GM21737 (cell line): ENCODE results near the gene USP14.

ENCODE experiments used
- ATAC-seq: cut with Tn5 transposase; IDR thresholded peaks from one replicate; pipeline ENCODE4 v1.9.1; 2021; ENCODE audit warnings: mild to moderate bottlenecking, moderate library complexity; ENCODE audit not compliant: unreplicated experiment

USP14 gene

DNA sequence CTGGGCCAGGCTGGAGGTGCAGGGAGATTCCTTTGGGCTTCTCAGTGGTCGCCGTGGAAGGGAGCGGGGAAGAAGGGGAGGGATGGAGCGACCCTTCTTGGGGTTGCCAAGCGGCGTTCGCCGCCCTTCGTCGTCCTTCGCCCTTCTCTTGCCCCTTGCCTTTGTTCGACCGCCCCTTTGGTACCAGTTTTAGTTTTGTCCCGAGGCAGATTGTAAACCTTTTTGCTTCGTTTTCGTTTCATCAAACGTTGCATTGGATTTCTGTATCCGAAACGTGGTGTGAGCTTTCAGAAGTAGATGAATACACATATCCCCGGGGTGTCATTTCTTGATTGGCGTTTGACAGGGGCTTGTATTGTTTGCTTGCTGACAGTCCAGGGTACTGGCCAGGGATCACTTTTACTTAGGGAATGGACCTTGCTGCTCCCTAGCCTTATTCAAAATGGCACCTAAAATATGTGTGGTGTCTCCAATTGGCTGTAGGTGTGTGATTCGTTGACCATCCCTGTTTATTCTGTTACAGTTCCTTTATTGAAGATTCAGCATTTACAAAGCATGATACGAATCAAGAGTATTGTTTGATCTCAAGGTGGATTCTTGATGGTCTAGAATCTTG lies 788 bp downstream of the USP14 start:
- ATAC-seq: no peak

DNA sequence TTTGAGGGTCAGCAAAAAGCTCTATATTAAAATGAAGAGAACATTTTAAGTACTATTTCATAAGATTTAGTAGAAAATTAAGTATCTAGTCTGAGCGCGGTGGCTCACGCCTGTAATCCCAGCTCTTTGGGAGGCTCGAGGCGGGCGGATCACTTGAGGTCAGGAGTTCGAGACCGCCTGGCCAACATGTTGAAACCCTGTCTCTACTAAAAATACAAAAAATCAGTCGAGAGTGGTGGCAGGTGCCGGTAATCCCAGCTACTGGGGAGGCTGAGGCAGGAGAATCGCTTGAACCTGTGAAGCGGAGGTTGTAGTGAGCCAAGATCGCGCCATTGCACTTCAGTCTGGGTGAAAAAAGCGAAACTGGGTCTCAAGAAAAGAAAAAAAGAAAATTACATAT lies 1.6 kb downstream of the USP14 start:
- no peak for ATAC-seq

DNA sequence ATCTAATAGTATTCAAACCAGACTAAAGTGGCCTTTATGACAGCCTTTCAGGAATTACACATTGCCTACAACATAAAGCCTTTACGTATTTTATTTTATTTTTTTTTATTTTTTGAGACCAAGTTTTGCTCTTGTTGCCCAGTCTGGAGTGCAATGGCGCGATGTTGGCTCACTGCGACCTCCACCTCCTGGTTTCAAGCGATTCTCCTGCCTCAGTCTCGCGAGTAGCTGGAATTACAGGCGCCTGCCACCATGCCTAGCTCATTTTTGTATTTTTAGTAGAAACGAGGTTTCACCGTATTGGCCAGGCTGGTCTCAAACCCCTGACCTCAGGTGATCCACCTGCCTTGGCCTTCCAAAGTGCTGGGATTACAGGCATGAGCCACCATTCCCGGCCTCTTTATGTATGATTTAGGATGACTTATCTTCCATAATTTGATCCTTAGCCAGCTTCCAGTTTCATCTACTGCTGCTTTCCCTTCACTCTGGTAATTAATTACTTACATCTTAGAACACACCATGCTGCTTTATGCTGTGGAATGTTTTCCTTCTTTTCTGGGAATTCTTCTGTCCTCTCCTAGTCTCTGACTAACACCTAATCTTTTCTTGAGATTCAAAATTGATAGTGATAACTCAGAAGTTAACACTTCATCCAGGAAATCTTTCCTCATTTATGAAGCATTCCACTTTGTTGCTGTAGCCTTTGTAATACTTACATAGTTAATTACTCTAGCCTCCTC lies 2.6 kb downstream of the USP14 start:
- no peak for ATAC-seq

DNA sequence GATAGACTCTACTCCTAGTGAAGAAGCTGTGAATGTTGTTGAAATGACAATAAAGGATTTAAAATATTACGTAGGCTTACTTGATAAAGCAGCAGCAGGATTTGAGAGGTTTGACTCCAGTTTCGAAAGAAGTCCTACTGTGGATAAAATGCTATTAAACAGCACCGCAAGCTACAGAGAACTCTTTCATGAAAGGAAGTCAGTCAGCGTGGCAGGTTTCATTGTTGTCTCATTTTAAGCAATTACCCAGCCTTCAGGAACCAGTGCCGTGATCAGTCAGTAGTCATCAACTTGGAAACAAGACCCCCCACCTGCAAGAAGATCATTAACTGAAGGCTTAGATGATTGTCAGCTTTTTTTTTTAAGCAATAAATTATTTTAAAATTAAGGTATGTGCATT lies 14.0 kb downstream of the USP14 start:
- no peak for ATAC-seq

DNA sequence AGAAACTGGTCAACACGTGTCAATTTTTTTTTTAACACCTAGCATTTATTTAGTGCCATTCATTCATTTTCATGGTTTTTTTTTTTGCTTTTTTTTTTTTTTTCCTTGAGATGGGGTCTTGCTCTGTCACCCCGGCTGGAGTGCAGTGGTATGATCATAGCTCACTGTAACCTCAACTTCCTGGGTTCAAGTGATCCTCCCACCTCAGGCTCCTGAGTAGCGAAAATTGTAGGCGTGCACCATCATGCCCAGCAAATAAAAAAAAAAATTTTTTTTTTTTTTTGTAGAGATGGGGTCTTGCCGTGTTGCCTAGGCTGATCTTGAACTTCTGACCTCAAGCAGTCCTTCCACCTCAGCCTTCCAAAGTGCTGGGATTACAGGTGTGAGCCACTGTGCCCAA lies 21.1 kb downstream of the USP14 start:
- ATAC-seq: no peak

DNA sequence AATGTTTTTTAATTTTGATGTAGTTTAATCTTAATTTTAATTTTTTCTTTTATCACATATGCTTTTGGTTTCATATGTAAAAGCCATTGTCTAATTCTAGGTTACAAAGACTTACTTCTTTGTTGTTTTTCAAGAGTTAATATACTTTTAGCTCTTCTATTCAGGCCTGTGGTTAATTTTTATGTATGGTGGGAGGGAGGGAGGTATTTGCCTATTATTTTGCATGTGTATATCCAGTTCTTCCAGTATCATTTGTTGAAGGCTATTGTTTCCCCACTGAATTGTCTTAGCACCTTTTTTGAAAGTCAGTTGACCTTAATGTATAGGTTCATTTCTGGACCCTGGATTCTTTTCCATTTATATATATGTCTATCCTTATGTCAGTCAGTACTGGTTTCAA lies 23.4 kb downstream of the USP14 start:
- ATAC-seq: no peak

DNA sequence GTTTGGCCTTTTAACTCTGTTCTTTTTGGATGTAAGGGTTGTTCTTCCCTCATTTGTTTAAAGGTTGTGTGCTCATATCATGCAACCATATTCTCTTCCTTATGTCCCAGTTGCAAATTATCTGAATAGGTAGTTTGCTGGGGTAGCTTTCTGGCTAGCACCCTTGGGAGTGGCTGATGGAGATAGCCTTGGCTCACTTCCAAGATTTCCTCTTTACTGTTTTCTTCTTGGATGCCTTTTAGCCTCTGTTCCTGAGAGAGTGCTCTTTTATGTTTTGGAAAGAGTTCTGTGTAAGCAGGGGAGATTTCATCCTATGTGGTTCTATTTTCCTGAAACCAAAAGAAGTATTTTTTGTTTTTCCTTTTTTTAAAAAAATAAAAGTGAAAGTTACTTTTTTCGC lies 25.4 kb downstream of the USP14 start:
- no peak for ATAC-seq

DNA sequence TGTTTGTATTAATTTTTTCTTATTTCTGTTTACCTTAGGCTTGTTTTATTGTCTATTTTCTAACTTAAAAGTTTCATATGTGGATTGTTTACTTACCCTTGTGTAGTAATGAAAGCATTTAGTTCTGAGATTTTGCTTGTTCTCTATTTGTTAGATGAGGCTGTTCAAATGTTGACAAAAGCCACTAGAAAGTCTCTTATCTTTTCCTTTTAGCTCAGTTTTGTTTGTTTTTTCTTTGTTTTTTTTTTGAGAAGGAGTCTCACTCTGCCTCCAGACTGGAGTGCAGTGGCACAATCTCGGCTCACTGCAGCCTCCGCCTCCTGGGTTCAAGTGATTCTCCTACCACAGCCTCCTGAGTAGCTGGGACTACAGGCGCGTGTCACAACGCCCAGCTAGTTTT lies 30.9 kb downstream of the USP14 start:
- no peak for ATAC-seq

DNA sequence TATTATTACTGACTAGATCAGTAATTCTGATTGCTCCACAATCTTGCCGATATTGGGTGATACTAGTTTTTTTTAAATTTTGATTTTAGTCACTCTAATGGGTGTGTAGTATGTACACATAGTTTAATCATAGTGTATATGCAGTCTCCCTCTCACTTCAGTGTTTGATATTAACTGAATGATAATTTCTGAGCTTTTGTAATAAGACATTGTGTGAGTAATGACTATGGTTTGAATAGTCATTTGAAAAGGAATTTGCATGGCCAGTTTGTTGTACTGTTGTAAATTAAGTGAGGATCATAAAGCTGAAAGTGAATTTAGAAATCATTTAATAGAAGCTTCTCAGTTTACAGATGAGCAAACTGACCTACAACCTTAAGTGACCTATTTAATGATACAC lies 33.4 kb downstream of the USP14 start:
- ATAC-seq: no peak

DNA sequence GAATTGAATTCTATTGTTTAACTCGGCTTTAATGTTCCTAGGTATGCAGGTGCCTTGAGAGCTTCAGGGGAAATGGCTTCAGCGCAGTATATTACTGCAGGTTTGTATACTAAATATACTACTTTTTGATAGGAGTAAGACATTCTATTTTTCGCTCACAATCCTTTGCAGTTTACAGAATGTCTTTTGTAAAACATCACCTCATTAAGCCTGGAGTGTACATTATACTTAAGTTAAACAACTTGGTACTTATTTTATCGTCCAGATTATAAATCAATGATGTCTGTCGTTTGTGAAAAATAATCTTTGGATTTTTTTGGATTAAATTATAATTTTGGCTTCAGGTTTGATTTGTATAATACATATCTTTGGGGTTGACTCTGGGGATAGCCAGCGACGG lies 34.4 kb downstream of the USP14 start:
- ATAC-seq: no peak

DNA sequence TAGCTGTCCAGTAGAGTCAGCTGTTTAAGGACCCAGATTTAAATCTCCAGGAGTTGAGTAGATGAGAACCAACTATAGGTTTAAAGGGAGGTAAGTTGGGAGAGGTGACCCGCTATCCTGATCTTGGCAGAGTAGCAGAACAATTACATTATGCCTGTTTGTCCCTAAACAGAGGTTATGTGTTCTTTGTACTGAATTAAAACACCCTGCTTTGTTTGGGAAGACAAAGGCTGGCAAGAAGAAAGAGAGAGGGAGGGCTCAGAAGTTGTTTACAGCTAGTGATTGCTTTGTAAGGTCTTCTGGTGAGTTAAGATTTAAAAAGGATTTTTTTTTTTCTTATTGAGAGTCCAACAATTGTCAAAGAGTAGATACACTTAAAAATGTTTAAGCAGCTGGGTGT lies 37.3 kb downstream of the USP14 start:
- no peak for ATAC-seq

DNA sequence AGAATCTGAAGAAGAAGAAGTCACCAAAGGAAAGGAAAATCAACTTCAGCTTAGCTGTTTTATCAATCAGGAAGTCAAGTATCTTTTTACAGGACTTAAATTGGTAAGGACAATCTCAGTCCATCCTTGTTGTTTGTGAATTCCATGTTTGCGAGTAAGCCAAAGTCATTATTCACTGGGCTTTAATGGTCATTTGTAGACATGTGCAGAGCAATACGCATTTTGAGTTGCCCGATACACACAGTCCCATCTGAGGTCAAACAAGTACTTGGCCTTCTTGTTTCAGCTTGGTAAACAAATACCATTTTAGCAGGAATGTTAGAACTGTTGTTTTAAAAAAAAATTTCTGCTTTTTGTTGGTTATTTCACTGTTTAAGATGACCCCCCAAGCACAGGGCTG lies 40.9 kb downstream of the USP14 start:
- ATAC-seq: no peak

DNA sequence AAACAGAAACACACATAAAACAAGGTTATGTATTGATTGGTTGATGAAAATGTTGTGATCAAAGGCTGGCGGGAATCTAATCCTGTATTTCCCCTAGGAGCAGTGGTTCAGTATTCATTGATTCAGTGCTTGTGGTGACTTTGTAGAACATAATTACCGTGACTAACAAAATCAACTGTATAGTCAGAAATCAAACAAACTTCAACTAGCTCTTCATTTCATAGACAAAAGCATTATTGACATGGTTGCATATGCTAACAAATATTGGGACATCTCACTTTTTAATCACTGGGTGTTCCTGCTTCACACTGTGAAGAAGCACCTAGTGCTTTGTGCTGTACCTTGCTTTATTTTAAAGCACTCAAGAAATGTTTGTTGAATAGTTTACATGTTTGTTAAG lies 41.4 kb downstream of the USP14 start:
- no peak for ATAC-seq

DNA sequence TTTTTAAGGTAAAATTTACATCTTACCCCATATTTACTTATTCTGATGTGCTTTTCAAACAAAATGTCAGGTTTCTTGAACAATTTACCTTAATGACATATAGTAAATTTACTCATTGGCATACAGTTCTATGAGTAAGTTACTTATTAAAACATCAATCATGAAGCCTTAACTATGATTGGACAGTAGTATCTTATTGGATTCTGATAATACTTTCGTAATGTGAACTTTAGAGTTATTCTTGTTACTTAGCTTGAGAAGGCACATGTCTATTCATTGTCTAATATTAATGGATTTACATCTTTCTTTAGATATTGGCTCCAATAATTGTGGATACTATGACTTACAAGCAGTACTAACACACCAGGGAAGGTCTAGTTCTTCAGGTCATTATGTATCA lies 51.7 kb downstream of the USP14 start:
- ATAC-seq: no peak

DNA sequence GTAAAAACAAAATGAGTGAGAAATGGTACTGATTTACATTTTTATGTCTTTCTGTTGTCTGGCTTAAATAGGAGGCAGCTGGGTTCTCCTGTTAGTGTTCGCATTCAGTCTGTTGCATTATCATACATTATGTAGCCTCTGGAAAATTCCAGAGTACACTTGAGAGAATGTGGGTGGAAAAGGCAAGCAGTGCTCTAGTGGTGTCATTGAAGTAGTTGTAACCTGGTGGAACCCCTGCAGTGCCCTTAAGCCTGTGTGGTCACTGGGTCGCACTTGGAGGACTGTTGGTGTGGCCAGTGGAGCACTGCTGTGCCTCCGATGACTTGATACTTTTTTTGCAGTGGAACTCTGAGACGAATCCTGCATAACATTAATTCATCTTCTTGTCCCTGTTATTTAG lies 52.4 kb downstream of the USP14 start:
- ATAC-seq: no peak

DNA sequence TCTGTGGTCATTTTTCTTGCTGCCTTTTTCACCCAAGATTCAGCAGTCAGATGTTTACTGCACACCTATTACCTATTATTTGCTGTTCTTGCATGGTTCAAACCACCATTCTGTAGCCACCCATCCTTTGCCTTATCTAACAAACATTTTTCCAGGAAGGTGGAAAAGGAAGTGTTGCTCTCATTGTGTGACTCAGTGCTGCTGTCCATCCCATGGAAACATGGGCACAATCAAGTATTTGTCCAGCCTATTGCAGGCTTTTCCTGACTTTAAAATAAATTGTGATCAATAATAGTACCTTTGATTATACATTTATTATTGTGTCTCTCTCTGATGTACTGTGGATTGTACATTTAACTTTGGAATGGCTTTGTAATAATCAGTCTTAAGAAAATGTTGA lies 53.2 kb downstream of the USP14 start:
- ATAC-seq: no peak

DNA sequence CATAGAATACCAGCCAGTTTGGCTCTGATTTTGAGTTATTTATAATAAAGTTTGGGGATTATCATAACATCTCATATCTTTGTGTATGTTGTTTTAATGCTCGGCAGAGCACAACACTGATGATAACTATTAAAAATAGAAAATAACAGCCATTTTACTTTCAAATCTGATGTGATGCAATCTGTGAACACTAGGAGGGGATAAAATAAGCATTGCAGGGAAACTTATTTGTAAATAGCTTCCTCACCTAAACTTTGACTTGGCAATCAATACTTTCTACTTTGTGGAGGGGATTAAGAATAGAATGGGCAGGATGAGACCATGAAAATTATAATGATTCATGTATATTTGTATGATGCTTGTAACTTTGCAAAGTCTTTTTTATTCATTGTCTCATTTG lies 54.4 kb downstream of the USP14 start:
- no peak for ATAC-seq

DNA sequence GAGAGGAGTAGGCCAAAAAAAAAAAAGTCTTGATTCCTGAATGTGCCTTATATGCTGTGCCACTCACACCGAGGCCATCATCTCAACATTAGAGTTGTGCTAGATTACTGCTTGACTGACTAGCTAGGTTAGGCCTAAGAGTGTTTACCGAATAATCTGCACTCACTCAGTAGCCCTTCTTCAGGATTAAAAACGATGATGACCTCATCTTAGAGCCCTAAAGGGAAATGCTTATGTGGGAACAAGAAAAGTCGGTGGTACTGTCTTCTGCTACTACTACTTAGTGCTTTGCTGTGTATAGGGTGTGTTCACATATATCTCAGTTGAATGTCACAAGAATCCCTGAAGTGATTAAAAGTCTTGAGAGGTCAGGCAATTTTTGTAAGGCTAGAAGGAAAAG lies 55.1 kb downstream of the USP14 start:
- no peak for ATAC-seq

DNA sequence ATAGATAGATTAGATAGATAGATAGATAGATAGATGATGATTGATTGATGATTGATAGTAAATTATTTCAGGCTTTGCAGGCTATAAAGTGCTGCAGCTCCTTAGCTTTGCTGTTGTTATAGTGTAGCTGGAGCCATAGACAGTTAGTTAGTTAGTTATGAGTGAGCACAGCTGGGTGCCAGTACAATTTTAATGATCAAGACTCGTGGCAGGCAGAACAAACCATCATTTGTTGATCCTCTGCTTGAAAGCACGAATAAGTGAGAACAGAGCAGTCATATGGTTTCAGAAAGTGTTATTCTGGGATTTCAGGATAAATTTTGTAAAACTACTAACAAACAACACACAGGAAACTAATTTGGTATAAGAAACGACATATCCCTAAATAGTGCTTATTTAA lies 55.6 kb downstream of the USP14 start:
- no peak for ATAC-seq

DNA sequence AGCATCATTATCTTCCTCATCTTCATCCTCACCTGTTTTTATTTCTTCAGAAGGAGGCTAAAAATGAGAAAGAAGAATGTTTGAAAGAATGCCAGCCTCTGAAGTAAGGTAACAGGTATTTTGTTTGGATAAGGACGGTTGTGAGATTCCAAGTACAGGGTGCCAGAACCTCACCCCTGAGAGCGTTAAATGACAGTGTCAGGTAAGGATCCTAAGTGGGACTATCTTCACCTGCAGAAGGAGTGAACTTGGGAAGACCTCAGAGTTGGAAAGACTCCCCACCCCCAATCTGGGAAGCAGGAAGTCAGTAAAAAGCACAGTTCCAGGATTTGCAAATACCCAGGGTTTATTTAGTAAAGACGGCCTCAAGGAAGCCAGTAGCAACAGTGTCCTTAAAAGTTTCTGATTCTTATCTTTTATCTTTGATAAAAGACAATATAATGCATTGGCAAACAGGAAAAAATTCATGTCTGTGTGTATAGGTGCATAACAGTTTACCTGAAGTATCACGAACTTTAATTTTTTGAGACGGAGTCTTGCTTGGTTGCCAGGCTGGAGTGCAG lies 57.2 kb downstream of the USP14 start:
- no peak for ATAC-seq

DNA sequence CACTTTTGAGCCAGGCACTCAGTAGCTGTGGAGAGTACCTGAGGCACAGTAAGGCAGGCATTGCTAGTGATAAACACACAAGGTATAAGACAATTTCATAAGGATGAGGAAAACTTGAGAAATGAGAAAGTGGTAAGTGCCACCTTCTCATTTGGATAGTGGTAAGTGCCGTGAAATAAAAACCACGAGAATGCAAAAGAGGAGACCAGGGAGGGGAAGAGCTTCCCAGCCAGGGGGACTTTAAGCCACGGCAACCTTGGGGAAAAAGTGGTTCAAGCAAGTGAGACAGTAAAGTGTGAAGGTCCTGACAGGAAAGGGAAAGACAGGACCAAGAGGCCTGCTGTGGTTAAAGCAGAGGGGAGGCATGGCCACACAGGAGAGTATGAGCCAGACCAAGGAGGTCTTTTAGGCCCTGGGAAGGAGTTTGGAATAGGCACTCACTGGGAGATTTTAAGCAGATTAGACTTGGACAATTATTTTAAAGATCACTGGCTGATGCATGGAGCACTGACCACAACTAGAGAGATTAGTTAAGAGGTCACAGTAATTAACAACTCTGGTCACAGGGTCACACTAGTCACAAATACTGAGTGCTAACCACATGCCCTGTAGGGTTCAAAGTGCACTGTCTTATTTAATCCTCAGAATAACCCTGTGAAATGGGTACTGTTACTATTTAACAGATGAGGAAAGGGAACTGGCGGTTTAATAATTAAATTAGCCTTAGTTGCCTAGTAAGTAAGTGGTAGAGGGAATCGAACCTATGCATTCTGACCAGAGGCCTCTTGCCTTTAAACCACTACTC lies 59.4 kb downstream of the USP14 start:
- ATAC-seq: no peak

DNA sequence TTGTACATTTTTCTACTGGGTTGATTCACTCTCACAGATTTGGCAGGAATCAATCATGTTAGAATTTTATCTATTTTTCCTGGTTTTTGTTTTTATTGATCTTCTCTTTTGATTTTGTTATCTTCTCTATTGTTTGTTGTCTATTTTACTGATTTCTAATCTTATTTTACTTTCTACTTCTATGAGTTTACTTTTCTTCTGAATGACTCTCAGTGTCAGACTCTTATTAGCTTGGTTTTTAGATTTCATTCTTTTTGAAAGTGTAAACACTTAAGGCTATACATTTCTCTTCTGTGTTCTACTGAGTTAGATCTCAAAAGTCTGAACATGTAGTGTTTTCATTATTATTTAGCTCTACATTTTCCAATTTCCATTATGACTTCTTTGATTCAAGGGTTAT lies 62.4 kb downstream of the USP14 start:
- no peak for ATAC-seq
